GM13977 (cell line): ENCODE measurements around the gene RMRP.
A peak's percentile ranks its signal among the peaks of the same experiment; 100 is the strongest.

ENCODE experiments used
- DNase-seq: peaks from one replicate; pipeline ENCODE4 v3.0.0; 2012; ENCODE audit warnings: low spot score
- CTCF ChIP-seq: IDR thresholded peaks from 2 replicates; pipeline ENCODE4 v1.5.1; 2012; ENCODE audit warnings: mild to moderate bottlenecking, control low read depth; ENCODE audit not compliant: insufficient read depth; ENCODE audit errors: extremely low read depth, missing control alignments
- in situ Hi-C: fragments of 300-500 bp; cut with MboI; formaldehyde crosslinking; loops from one replicate; pipeline ENCODE4 v1.12.0; 2022; ENCODE audit warnings: low sequenced_read_pairs, low pct_unique_long_range_greater_than_20kb, mixed read lengths, inconsistent platforms; ENCODE audit not compliant: unreplicated experiment

RMRP gene

GRCh38 chr9:35691757-35692301, 34.0 kb upstream of the RMRP start:
- in situ Hi-C loops = no loop called here
- no peak for TF ChIP-seq CTCF
- no peak for DNase-seq

GRCh38 chr9:35691334-35691650, 33.5 kb upstream of the RMRP start:
- TF ChIP-seq CTCF = no peak
- no peak for DNase-seq
- in situ Hi-C loops = no loop called here

- peak; percentile 72 for DNase-seq
- in situ Hi-C loops = no loop called here
- no peak for TF ChIP-seq CTCF
These were observed 33.0 kb upstream of the RMRP start for GRCh38 chr9:35690614-35691333.

- DNase-seq = peak; percentile 70
- in situ Hi-C loops = no loop called here
- TF ChIP-seq CTCF = no peak
These were observed 32.4 kb upstream of the RMRP start for GRCh38 chr9:35690294-35690613.

- no peak for TF ChIP-seq CTCF
- in situ Hi-C loops = no loop called here
- no peak for DNase-seq
These were observed 31.9 kb upstream of the RMRP start, which contains the start of gene TPM2 for GRCh38 chr9:35689542-35690293. TPM2 (minus strand) TSS chr9:35689925; CDS start chr9:35689817, 108 bp downstream.

- DNase-seq = peak; percentile 52
These were observed 31.0 kb upstream of the RMRP start for GRCh38 chr9:35688558-35689541.

More at GRCh38 chr9:35688558-35689541, 31.0 kb upstream of the RMRP start:
- no peak for TF ChIP-seq CTCF
- in situ Hi-C loops = no loop called here
